Activated T-helper 2 cell treated with anti-CD3 and anti-CD28 coated beads, Interferon-gamma antibody, Interleukin-2, Interleukin-4, amounts not matched to agents 10 μg/mL and 5 μg/mL and 100 μg/mL, durations not matched to agents 14 hours and 24 hours and 36 hours (primary cell): Measurements from ENCODE around the gene ZNF385A. TPM values are rescaled to one million over a fixed set of nuclear protein-coding genes. Genes with fewer than 3 reads are reported as not detected.

Experiments used
- DNase-seq: peaks from one replicate; pipeline ENCODE4 v3.0.0; 2021; ENCODE audit warnings: low spot score
- H3K27ac Mint-ChIP-seq: one replicate; pipeline ENCODE4 v1.8.0; 2021; ENCODE audit warnings: mixed read lengths
- H3K27me3 Mint-ChIP-seq: one replicate; pipeline ENCODE4 v1.8.0; 2021; ENCODE audit warnings: low read depth, mixed read lengths
- H3K36me3 Mint-ChIP-seq: one replicate; pipeline ENCODE4 v1.8.0; 2021; ENCODE audit warnings: low read depth, mixed read lengths
- H3K4me1 Mint-ChIP-seq: one replicate; pipeline ENCODE4 v1.8.0; 2021; ENCODE audit warnings: low read depth, mixed read lengths
- H3K4me3 Mint-ChIP-seq: one replicate; pipeline ENCODE4 v1.8.0; 2021; ENCODE audit warnings: low read depth, mild to moderate bottlenecking, moderate library complexity, mixed read lengths
- H3K9me3 Mint-ChIP-seq: one replicate; pipeline ENCODE4 v1.8.0; 2021; ENCODE audit warnings: mixed read lengths
- intact Hi-C: fragments of 100-400 bp; cut with micrococcal nuclease; formaldehyde crosslinking; loops from one replicate; pipeline ENCODE4 v1.15.1; 2023
- total RNA-seq: library from RNA; stranded (reverse); gene quantifications from 2 replicates; pipeline ENCODE4 v1.2.3, GENCODE V29; 2022

Gene ZNF385A
- total RNA-seq, 1 donor from 2014 or later, result 0.78 TPM

DNA sequence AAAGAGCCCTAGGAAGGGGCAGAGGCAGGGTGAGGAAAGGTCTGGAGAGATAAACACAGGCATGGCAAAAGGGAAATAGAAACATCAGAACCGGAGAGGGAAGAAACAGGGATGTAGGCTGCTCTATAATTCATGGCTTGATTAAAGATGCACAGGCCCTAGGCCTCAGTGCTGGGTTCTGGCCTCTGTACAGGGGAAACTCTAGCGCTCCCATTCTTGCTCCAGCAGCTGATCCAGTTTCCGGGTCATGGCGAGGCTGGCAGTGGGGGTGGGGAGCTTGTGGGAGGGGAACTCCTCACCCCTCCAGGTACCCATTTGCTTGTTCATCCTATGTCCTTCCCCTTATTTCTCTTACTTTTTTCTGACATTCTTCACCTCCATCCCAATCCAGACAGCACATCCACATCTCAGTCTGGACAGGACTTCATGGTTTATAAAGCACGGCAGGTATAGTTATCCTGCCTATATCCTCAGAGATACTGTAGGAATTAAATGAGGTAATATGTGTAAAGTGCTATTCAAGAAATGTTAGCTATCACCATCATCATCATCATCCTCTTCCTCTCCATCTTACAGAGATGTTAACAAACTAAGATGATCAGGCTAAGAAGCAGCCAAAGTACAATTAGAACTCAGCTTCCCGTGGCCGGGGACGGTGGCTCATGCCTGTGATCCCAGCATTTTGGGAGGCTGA is 12.3 kb downstream of the ZNF385A start:
- intact Hi-C loops, result loop anchor here (10.0 kb wide), 1 partner anchor 357 kb away; no protein-coding TSS in a partner anchor
- Mint-ChIP-seq H3K27ac (no peak overlapping the region), H3K27me3 (peaks cover 5% of the 10 kb centered on the region), H3K4me3 (no peak overlapping the region), H3K9me3 (no peaks in the 10 kb centered on the region), H3K4me1 (peaks cover 20% of the 10 kb centered on the region), H3K36me3 (no peaks in the 10 kb centered on the region)
- no peak for DNase-seq

GRCh38 chr12:54371328-54372112 is 13.0 kb downstream of the ZNF385A start:
- Mint-ChIP-seq H3K27me3 (no peaks in the 10 kb centered on the region), H3K9me3 (no peaks in the 10 kb centered on the region), H3K36me3 (no peaks in the 10 kb centered on the region), H3K4me3 (no peak overlapping the region), H3K27ac (no peak overlapping the region), H3K4me1 (peaks cover 20% of the 10 kb centered on the region)
- intact Hi-C loops, result loop anchor here (10.0 kb wide), 1 partner anchor 357 kb away; no protein-coding TSS in a partner anchor
- DNase-seq, result no peak

GRCh38 chr12:54370171-54370730 is 14.3 kb downstream of the ZNF385A start:
- intact Hi-C loops, result loop anchor here (10.0 kb wide), 1 partner anchor 355 kb away; no protein-coding TSS in a partner anchor
- peak overlapping the region; percentile 9 for H3K4me3 Mint-ChIP-seq
- H3K9me3 Mint-ChIP-seq, result no peaks in the 10 kb centered on the region
- H3K27me3 Mint-ChIP-seq, result no peaks in the 10 kb centered on the region
- no peak overlapping the region for H3K27ac Mint-ChIP-seq
- no peak for DNase-seq
- H3K36me3 Mint-ChIP-seq, result no peaks in the 10 kb centered on the region
- H3K4me1 Mint-ChIP-seq, result peaks cover 20% of the 10 kb centered on the region

- Mint-ChIP-seq H3K4me1 (peaks cover 23% of the 10 kb centered on the region), H3K27ac (no peak overlapping the region), H3K27me3 (no peaks in the 10 kb centered on the region), H3K4me3 (peak overlapping the region; percentile 53), H3K36me3 (no peaks in the 10 kb centered on the region), H3K9me3 (no peaks in the 10 kb centered on the region)
- no peak for DNase-seq
- intact Hi-C loops, result loop anchor here (10.0 kb wide), 1 partner anchor 355 kb away; no protein-coding TSS in a partner anchor
These were observed 14.9 kb downstream of the ZNF385A start for GRCh38 chr12:54369597-54370131.

GRCh38 chr12:54368709-54369596 is 15.6 kb downstream of the ZNF385A start:
- peak; percentile 79 for DNase-seq
- intact Hi-C loops, result loop anchor here (1.0 kb wide), 3 partner anchors 10 to 148 kb away; no protein-coding TSS in a partner anchor
- Mint-ChIP-seq H3K27ac (no peak overlapping the region), H3K9me3 (no peaks in the 10 kb centered on the region), H3K27me3 (no peaks in the 10 kb centered on the region), H3K4me1 (peaks cover 30% of the 10 kb centered on the region), H3K4me3 (peak overlapping the region; percentile 53), H3K36me3 (no peaks in the 10 kb centered on the region)

- H3K4me3 Mint-ChIP-seq, result no peak overlapping the region
- intact Hi-C loops, result loop anchor here (1.0 kb wide), 3 partner anchors 11 to 147 kb away; no protein-coding TSS in a partner anchor
- H3K27me3 Mint-ChIP-seq, result no peaks in the 10 kb centered on the region
- no peaks in the 10 kb centered on the region for H3K36me3 Mint-ChIP-seq
- H3K9me3 Mint-ChIP-seq, result no peaks in the 10 kb centered on the region
- no peak for DNase-seq
- H3K4me1 Mint-ChIP-seq, result peaks cover 32% of the 10 kb centered on the region
- H3K27ac Mint-ChIP-seq, result no peak overlapping the region
These were observed 16.4 kb downstream of the ZNF385A start for GRCh38 chr12:54368025-54368708.

GRCh38 chr12:54364413-54364812 is 20.1 kb downstream of the ZNF385A start, which contains the start of gene GPR84:
Gene GPR84, minus strand, starts transcription at chr12:54364486. Its CDS starts 635 bp downstream, at chr12:54363851.
- Mint-ChIP-seq H3K4me3 (peak within 1 kb of the TSS; percentile 49), H3K36me3 (no peaks in the 10 kb centered on the region), H3K4me1 (peaks cover 40% of the 10 kb centered on the region), H3K27me3 (no peaks in the 10 kb centered on the region), H3K27ac (peak within 1 kb of the TSS; percentile 44), H3K9me3 (no peaks in the 10 kb centered on the region)
- intact Hi-C loops, result loop anchor here (1.0 to 2.0 kb wide), 2 partner anchors 14 to 39 kb away; partner anchors contain the start of gene COPZ1
- peak; percentile 30 for DNase-seq

- Mint-ChIP-seq H3K27ac (peak overlapping the region; percentile 44), H3K36me3 (no peaks in the 10 kb centered on the region), H3K4me3 (peak overlapping the region; percentile 49), H3K9me3 (no peaks in the 10 kb centered on the region), H3K4me1 (peaks cover 32% of the 10 kb centered on the region), H3K27me3 (no peaks in the 10 kb centered on the region)
- no peak for DNase-seq
- intact Hi-C loops, result loop anchor here (1.0 to 2.0 kb wide), 2 partner anchors 13 to 38 kb away; partner anchors contain the start of gene COPZ1
These were observed 20.9 kb downstream of the ZNF385A start for GRCh38 chr12:54363618-54364017.

GRCh38 chr12:54363047-54363446 is 21.5 kb downstream of the ZNF385A start:
- no peak for DNase-seq
- Mint-ChIP-seq H3K27ac (no peak overlapping the region), H3K27me3 (no peaks in the 10 kb centered on the region), H3K9me3 (no peaks in the 10 kb centered on the region), H3K4me3 (no peak overlapping the region), H3K4me1 (peaks cover 27% of the 10 kb centered on the region), H3K36me3 (no peaks in the 10 kb centered on the region)
- intact Hi-C loops, result no loop called here

- H3K9me3 Mint-ChIP-seq, result no peaks in the 10 kb centered on the region
- peak overlapping the region; percentile 77 for H3K27ac Mint-ChIP-seq
- no peaks in the 10 kb centered on the region for H3K36me3 Mint-ChIP-seq
- peak; percentile 28 for DNase-seq
- peaks cover 31% of the 10 kb centered on the region for H3K4me1 Mint-ChIP-seq
- intact Hi-C loops, result no loop called here
- H3K4me3 Mint-ChIP-seq, result peak overlapping the region; percentile 31
- H3K27me3 Mint-ChIP-seq, result no peaks in the 10 kb centered on the region
These were observed 23.6 kb downstream of the ZNF385A start for GRCh38 chr12:54360717-54361456.
